ENCODE data around the gene PTEN.
"Not testable (repeated sequence)": the region's sequence is repeated elsewhere in the genome, so short reads cannot be mapped to it uniquely, and the experiment has no call there.

DNA sequence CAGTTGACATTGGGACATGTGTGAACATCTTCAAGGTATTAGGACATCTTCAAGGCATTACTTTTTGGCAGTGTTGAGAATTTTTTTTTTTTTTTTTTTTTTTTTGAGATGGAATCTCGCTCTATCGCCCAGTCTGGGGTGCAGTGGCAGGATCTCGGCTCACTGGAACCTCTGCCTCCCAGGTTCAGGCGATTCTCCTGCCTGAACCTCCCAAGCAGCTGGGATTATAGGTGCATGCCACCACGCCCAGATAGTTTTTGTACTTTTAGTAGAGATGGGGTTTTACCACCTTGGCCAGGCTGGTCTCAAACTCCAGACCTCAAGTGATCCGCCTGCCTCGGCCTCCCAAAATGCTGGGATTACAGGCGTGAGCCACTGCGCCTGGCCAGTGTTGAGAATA, 5.7 kb downstream of the PTEN start:
- TF ChIP-seq POLR2AphosphoS5, EP300 (IDR thresholded peaks at IDR 0.05): not testable (repeated sequence)

All from sigmoid colon (tissue), 4 donors.